Gastrocnemius medialis (tissue), 4 donors: ENCODE measurements around the gene PODNL1. TPM values are rescaled to one million over a fixed set of nuclear protein-coding genes. Genes with fewer than 3 reads are reported as not detected.

Experiments
- ATAC-seq, 2 donors: fragments of 150-250 bp; one replicate each; pipeline ENCODE4 v1.9.1; 2016
- DNase-seq, 2 donors: peaks; one replicate each; pipeline ENCODE4 v3.0.0-alpha.2; 2019
- H3K27ac ChIP-seq, 4 donors: fragments of 200-600 bp; sonication (generic); 1 replicate in 1 of 4; 2 replicates in 3 of 4; pipeline ENCODE4 v1.5.1; 2016 to 2018; ENCODE audit warnings: mild to moderate bottlenecking in 2 of 4, moderate library complexity in 1 of 4
- H3K27me3 ChIP-seq, 3 donors: fragments of 200-600 bp; sonication (generic) in 2 of 3; 1 replicate in 1 of 3; 2 replicates in 2 of 3; pipeline versions ENCODE4 v1.5.1 to v1.6.0; 2016 to 2019; ENCODE audit warnings: mild to moderate bottlenecking in 1 of 3, moderate library complexity in 1 of 3
- H3K36me3 ChIP-seq, 2 donors: fragments of 200-600 bp; sonication (generic) in 1 of 2; one replicate each; pipeline ENCODE4 v1.5.1; 2017 to 2018
- H3K4me1 ChIP-seq, 2 donors: fragments of 200-600 bp; sonication (generic) in 1 of 2; one replicate each; pipeline ENCODE4 v1.5.1; 2016 to 2017; ENCODE audit warnings: mild to moderate bottlenecking in 2 of 2
- H3K4me3 ChIP-seq, 4 donors: fragments of 200-600 bp; sonication (generic) in 3 of 4; 1 replicate in 1 of 4; 2 replicates in 3 of 4; pipeline ENCODE4 v1.5.1; 2016 to 2019; ENCODE audit warnings: mild to moderate bottlenecking in 2 of 4
- H3K9me3 ChIP-seq, 3 donors: fragments of 200-600 bp; sonication (generic) in 2 of 3; 1 replicate in 1 of 3; 2 replicates in 2 of 3; pipeline ENCODE4 v1.5.1; 2016 to 2019
- POLR2A ChIP-seq, 2 donors: fragments of 450-650 bp; IDR thresholded peaks; one replicate each; pipeline ENCODE4 v1.6.1; 2017; ENCODE audit warnings: antibody characterized with exemption in 2 of 2, mild to moderate bottlenecking in 2 of 2, moderate library complexity in 2 of 2
- in situ Hi-C, 4 donors: fragments of 200-750 bp; cut with MboI; loops; one replicate each; pipeline versions ENCODE4 v1.15.0 to v1.8.0; 2017; ENCODE audit warnings: low sequenced_read_pairs in 4 of 4
- intact Hi-C: fragments of 100-400 bp; cut with DNase I; formaldehyde crosslinking; loops from one replicate; pipeline ENCODE4 v1.15.1; 2023; ENCODE audit warnings: low total_unique reads
- total RNA-seq, 4 donors: library from RNA; depleted of rRNA; stranded (reverse); fragments of >200 nt; gene quantifications; one replicate each; pipeline versions ENCODE4 v1.1.0 to v1.2.3, GENCODE V29; 2016
- TF ChIP-seq, protein P1 (sequence below), 5 experiments: fragments of 450-650 bp in 3 of 5; fragments of 200-600 bp in 2 of 5; sonication (generic) in 2 of 5; IDR thresholded peaks in 4 of 5; conservative IDR thresholded peaks in 1 of 5; 1 replicate in 4 of 5; 2 replicates in 1 of 5; pipeline ENCODE4 v1.5.1; 2016 to 2019; ENCODE audit warnings: antibody characterized with exemption in 5 of 5, mild to moderate bottlenecking in 3 of 5, moderate library complexity in 3 of 5

Gene PODNL1
- total RNA-seq, 4 donors from 2014 or later: 0.55 to 0.61 TPM; not detected in 2

DNA sequence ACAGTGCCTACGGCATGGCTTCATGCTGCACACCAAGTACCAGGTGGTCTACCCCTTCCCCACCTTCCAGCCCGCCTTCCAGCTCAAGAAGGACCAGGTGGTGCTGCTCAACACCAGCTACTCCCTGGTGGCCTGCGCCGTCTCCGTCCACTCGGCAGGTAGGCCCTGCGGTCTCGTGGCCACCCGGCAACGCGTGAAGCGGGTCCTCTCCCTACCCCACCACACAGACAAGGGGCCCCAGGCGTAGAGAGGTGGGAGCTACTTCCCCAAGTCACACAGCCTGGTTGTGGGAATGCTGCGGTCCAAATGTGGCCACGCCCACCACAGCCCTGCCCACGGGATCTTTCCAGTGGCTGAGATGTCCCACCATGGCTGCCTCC lies 18.1 kb upstream of the PODNL1 start:
- intact Hi-C loops: no loop called here
- in situ Hi-C loops: no loop called here
- ATAC-seq (no peak), DNase-seq (no peak)
- H3K4me1 ChIP-seq: peaks cover 20 to 28% of the 10 kb centered on the region in 2 donors
- H3K27me3 ChIP-seq: no peaks in the 10 kb centered on the region
- H3K27ac ChIP-seq: peak overlapping the region; percentile 44 to 77 (median 74)
- TF ChIP-seq, protein P1, sequence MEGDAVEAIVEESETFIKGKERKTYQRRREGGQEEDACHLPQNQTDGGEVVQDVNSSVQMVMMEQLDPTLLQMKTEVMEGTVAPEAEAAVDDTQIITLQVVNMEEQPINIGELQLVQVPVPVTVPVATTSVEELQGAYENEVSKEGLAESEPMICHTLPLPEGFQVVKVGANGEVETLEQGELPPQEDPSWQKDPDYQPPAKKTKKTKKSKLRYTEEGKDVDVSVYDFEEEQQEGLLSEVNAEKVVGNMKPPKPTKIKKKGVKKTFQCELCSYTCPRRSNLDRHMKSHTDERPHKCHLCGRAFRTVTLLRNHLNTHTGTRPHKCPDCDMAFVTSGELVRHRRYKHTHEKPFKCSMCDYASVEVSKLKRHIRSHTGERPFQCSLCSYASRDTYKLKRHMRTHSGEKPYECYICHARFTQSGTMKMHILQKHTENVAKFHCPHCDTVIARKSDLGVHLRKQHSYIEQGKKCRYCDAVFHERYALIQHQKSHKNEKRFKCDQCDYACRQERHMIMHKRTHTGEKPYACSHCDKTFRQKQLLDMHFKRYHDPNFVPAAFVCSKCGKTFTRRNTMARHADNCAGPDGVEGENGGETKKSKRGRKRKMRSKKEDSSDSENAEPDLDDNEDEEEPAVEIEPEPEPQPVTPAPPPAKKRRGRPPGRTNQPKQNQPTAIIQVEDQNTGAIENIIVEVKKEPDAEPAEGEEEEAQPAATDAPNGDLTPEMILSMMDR (IDR thresholded peaks at IDR 0.05 in 4 of 5, conservative IDR thresholded peaks at IDR 0.05 in 1 of 5): no peak
- no peak for TF ChIP-seq POLR2A (IDR thresholded peaks at IDR 0.05)
- no peak overlapping the region for H3K4me3 ChIP-seq
- H3K9me3 ChIP-seq: no peaks in the 10 kb centered on the region
- peaks cover 0 to 56% of the 10 kb centered on the region in 2 donors for H3K36me3 ChIP-seq

DNA sequence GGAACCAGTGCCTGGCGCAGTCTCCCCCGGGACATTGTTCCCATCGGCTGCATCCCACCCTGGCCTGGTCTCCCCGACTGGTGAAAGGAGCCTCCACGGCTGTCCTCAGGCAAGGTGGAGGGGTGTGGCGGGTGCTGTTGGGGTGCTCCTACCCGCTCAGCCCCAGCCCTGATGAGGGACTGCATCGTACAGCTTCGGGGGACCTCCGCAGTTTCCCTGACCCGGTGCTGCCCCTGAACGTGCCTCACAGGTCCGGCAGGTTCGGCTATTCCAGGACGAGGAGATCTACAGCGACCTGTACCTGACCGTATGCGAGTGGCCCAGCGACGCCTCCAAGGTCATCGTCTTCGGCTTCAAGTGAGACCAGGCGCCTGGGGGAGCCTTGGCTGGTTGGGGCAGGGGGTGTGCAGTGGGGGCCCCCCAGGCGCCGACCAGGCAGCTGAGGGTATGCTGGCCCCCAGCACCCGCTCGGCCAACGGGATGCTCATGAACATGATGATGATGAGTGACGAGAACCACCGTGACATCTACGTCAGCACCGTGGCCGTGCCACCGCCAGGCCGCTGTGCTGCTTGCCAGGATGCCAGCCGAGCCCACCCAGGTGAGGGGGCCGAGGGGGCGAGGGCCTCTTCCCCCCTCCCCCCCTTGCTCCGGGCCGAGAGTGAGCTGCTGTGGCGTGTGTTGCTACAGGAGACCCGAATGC lies 17.6 kb upstream of the PODNL1 start:
- intact Hi-C loops (no loop called here), in situ Hi-C loops (no loop called here)
- peak overlapping the region in 2 of 4 donors; percentile 72 to 77 for H3K27ac ChIP-seq
- H3K4me3 ChIP-seq: no peak overlapping the region
- no peaks in the 10 kb centered on the region for H3K9me3 ChIP-seq
- no peak for DNase-seq
- H3K36me3 ChIP-seq: peaks cover 0 to 51% of the 10 kb centered on the region in 2 donors
- TF ChIP-seq, protein P1 (IDR thresholded peaks at IDR 0.05 in 4 of 5, conservative IDR thresholded peaks at IDR 0.05 in 1 of 5): no peak
- TF ChIP-seq POLR2A (IDR thresholded peaks at IDR 0.05): no peak
- H3K27me3 ChIP-seq: no peaks in the 10 kb centered on the region
- H3K4me1 ChIP-seq: peaks cover 20 to 28% of the 10 kb centered on the region in 2 donors
- no peak for ATAC-seq

DNA sequence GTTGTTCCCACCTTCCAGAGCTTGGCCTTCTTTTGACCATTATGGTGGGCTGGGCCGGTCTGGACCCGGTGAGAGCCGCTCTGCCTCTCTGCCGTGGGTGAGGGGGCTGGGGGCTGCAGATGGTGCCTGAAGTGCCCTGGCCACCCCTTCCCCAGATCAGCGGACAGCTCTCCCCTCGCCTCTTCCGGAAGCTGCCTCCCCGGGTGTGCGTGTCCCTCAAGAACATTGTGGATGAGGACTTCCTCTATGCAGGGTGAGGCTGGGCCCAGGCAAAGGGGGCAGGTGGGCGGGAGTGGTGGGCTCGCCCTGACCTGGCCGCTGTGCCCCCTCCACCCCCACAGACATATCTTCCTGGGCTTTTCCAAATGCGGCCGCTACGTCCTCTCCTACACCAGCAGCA lies 16.0 kb upstream of the PODNL1 start:
- intact Hi-C loops: no loop called here
- H3K27ac ChIP-seq: no peak overlapping the region

DNA sequence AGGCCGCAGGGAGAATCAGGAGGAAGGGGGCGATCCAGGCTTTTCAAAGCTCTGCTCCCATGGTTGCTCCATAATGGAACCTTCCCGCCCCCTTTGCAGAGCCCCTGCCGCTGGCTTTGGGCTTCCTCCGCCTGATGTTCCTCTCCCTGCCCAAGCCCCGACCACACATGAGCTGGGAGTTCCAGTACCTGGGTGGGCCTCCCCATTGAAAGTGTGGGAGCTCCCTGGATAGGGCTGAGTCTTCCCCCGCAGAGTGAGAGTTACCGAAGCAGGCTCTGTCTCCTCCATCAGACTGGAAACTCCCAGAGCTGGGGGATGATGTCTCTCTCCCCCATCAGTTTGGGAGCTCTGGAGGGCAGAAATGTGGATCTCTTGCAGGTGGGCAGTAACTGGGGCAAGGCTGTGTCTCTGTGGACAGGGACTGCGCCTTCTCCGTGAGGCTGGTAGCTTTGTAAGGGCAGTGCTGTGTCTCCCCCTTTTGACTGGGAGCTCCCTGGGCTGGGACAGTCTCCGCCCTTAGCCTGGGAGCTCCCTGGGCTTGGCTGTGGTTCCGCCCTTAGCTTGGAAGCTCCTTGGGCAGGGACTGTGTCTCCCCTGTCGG lies 14.8 kb upstream of the PODNL1 start:
- intact Hi-C loops (loop anchor here (1.0 to 2.0 kb wide), 3 partner anchors 53 to 184 kb away; partner anchors contain the start of genes ASF1B and RFX1), in situ Hi-C loops (loop anchor here in 1 of 4 donors (5.0 kb wide), 1 partner anchor 49 kb away; no protein-coding TSS in a partner anchor)
- TF ChIP-seq, protein P1 (IDR thresholded peaks at IDR 0.05 in 4 of 5, conservative IDR thresholded peaks at IDR 0.05 in 1 of 5): no peak
- no peak for TF ChIP-seq POLR2A (IDR thresholded peaks at IDR 0.05)
- DNase-seq (no peak), ATAC-seq (no peak)
- H3K9me3 ChIP-seq: no peaks in the 10 kb centered on the region
- H3K4me1 ChIP-seq: peaks cover 20 to 28% of the 10 kb centered on the region in 2 donors
- peak overlapping the region; percentile 87 to 90 (median 89) for H3K27ac ChIP-seq
- H3K4me3 ChIP-seq: peak overlapping the region; percentile 64 to 86 (median 80)
- no peaks in the 10 kb centered on the region for H3K27me3 ChIP-seq
- peaks cover 0 to 28% of the 10 kb centered on the region in 2 donors for H3K36me3 ChIP-seq

More for the DNA sequence above, 16.0 kb upstream of the PODNL1 start:
- no peak overlapping the region for H3K4me3 ChIP-seq
- no peak for ATAC-seq
- in situ Hi-C loops: loop anchor here in 1 of 4 donors (5.0 kb wide), 1 partner anchor 48 kb away; no protein-coding TSS in a partner anchor
- no peak for DNase-seq
- no peaks in the 10 kb centered on the region for H3K9me3 ChIP-seq
- H3K36me3 ChIP-seq: peaks cover 0 to 36% of the 10 kb centered on the region in 2 donors
- peaks cover 20 to 28% of the 10 kb centered on the region in 2 donors for H3K4me1 ChIP-seq
- TF ChIP-seq, protein P1 (IDR thresholded peaks at IDR 0.05 in 4 of 5, conservative IDR thresholded peaks at IDR 0.05 in 1 of 5): no peak
- no peak for TF ChIP-seq POLR2A (IDR thresholded peaks at IDR 0.05)
- no peaks in the 10 kb centered on the region for H3K27me3 ChIP-seq
